H1 (cell line): ENCODE measurements around the gene RHOU. TPM values are rescaled to one million over a fixed set of nuclear protein-coding genes. Genes with fewer than 3 reads are reported as not detected.

Experiments used
- CBX5 ChIP-seq: fragments of 300-800, 300-1000 bp; sonication (generic); IDR thresholded peaks from 2 replicates; pipeline ENCODE4 v1.7.1; 2016; ENCODE audit warnings: antibody characterized with exemption, low read length, low read depth
- CTBP2 ChIP-seq: IDR thresholded peaks from 2 replicates; pipeline ENCODE4 v1.7.0; 2011; ENCODE audit warnings: borderline replicate concordance, mild to moderate bottlenecking, moderate library complexity, mixed read lengths, low read length; ENCODE audit not compliant: insufficient read depth, insufficient read length
- GTF2F1 ChIP-seq: IDR thresholded peaks from 2 replicates; pipeline ENCODE4 v1.6.1; 2012; ENCODE audit warnings: low read depth, low read length, improper control_type of control experiment, borderline replicate concordance
- NRF1 ChIP-seq: IDR thresholded peaks from 2 replicates; pipeline ENCODE4 v1.6.1; 2011; ENCODE audit warnings: mild to moderate bottlenecking, low read depth, low read length, improper control_type of control experiment
- PHF8 ChIP-seq: fragments of 200-600 bp; sonication (generic); conservative IDR thresholded peaks from 2 replicates; pipeline ENCODE4 v1.7.1; 2012; ENCODE audit warnings: low read depth, mild to moderate bottlenecking, inconsistent platforms, low read length, moderate library complexity
- SIRT6 ChIP-seq: IDR thresholded peaks from one replicate; pipeline ENCODE4 v1.7.1; 2012; ENCODE audit warnings: low read length, inconsistent platforms
- SP2 ChIP-seq: IDR thresholded peaks from 2 replicates; pipeline ENCODE4 v1.6.1; 2012; ENCODE audit warnings: mild to moderate bottlenecking, low read length, inconsistent platforms
- polyA plus RNA-seq, 7 experiments: library from polyadenylated mRNA; depleted of rRNA in 3 of 7; stranded (reverse) in 5 of 7; unstranded in 2 of 7; fragments of >200 nt in 5 of 7; fragments of 200-250 nt in 2 of 7; gene quantifications; 1 replicate in 5 of 7; 2 replicates in 1 of 7; 4 replicates in 1 of 7; pipeline versions ENCODE4 v1.2.1 to v1.2.3, GENCODE V29; 2011 to 2013; ENCODE audit warnings: missing spikeins in 2 of 7, mixed read lengths in 2 of 7
- total RNA-seq: library from RNA; stranded (reverse); fragmentation: NEBNext Ultra II Directional; extraction: Animal tissue kit (Norgen Biotek cat#: 25700); gene quantifications from 2 replicates; pipeline ENCODE4 v1.2.1, GENCODE V29; 2021

The RHOU gene
- total and polyA plus RNA-seq, 2 of the 8 experiments (the other 6 are each of a cell fraction or from before 2014, with no cell fraction given), result 3.0 to 3.4 TPM

DNA sequence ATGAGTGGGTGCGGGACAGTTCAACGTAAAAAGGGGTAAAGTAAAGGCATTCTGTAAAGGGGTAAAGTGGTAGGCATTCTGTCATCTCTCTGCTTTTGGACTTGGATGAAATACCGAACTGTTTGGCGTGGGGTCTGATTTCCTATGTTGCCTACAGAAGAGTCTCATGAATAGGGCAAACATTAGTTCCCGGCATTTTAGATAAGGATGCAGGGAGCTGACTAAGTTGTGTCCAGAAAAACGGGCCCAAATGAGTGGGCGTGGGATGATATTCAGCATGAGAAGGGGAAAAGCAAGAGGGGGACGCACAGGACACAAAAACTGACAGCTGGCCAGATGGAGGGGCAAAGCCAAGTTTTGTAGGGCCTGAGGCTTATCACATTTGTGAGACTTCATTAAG, 2.9 kb upstream of the RHOU start (continued):
- no peak for TF ChIP-seq NRF1
- no peak for TF ChIP-seq CBX5
- TF ChIP-seq PHF8, result no peak
- no peak for TF ChIP-seq GTF2F1
- TF ChIP-seq SIRT6, result no peak
- TF ChIP-seq CTBP2, result no peak
- TF ChIP-seq SP2, result no peak
